Sigmoid colon (tissue), 7 donors: ENCODE measurements around the gene CFDP1. TPM values are rescaled to one million over a fixed set of nuclear protein-coding genes. Genes with fewer than 3 reads are reported as not detected.

Experiments used
- DNase-seq: peaks from one replicate; pipeline ENCODE4 v3.0.0-alpha.2; 2019
- H3K27ac ChIP-seq, 4 donors: fragments of 200-600 bp; sonication (generic); one replicate each; pipeline ENCODE4 v1.5.1; 2016 to 2019; ENCODE audit warnings: mild to moderate bottlenecking in 1 of 4
- H3K27me3 ChIP-seq, 3 donors: fragments of 200-600 bp; sonication (generic); one replicate each; pipeline ENCODE4 v1.5.1; 2019; ENCODE audit warnings: mild to moderate bottlenecking in 1 of 3
- H3K36me3 ChIP-seq, 4 donors: fragments of 200-600 bp; sonication (generic); one replicate each; pipeline ENCODE4 v1.5.1; 2016 to 2019
- H3K4me1 ChIP-seq, 4 donors: fragments of 200-600 bp; sonication (generic); one replicate each; pipeline ENCODE4 v1.5.1; 2017 to 2019
- H3K4me3 ChIP-seq, 4 donors: fragments of 200-600 bp; sonication (generic); one replicate each; pipeline ENCODE4 v1.5.1; 2017 to 2019; ENCODE audit warnings: mild to moderate bottlenecking in 2 of 4, moderate library complexity in 1 of 4
- H3K9me3 ChIP-seq, 4 donors: fragments of 200-600 bp in 3 of 4; sonication (generic) in 3 of 4; one replicate each; pipeline versions ENCODE4 v1.5.1 to v1.6.1; 2013 to 2019
- CTCF ChIP-seq, 4 experiments: fragments of 450-650 bp in 3 of 4; fragments of 200-600 bp in 1 of 4; IDR thresholded peaks; one replicate each; pipeline ENCODE4 v1.5.1; 2016 to 2019; ENCODE audit warnings: antibody characterized with exemption in 4 of 4, mild to moderate bottlenecking in 3 of 4, moderate library complexity in 2 of 4
- EP300 ChIP-seq, 4 donors: sonication (generic); formaldehyde crosslinking; IDR thresholded peaks; one replicate each; pipeline ENCODE4 v1.6.1; 2017; ENCODE audit warnings: antibody characterized with exemption in 4 of 4
- POLR2A ChIP-seq, 2 donors: fragments of 450-650 bp; IDR thresholded peaks; one replicate each; pipeline ENCODE4 v1.6.1; 2016; ENCODE audit warnings: antibody characterized with exemption in 2 of 2, mild to moderate bottlenecking in 2 of 2, moderate library complexity in 2 of 2
- POLR2AphosphoS5 ChIP-seq, 4 donors: sonication (generic); formaldehyde crosslinking; IDR thresholded peaks; one replicate each; pipeline ENCODE4 v1.6.1; 2017; ENCODE audit warnings: antibody characterized with exemption in 4 of 4
- WGBS, 2 donors: extraction: QIAGEN DNeasy Blood & Tissue Kit; methylation state at CpG; one replicate each; pipeline ENCODE4 v1.1.7; 2013; 5-methylcytosine and 5-hydroxymethylcytosine counted together
- intact Hi-C: fragments of 100-400 bp; cut with DNase I; formaldehyde crosslinking; loops from one replicate; pipeline ENCODE4 v1.15.1; 2023
- polyA plus RNA-seq, 3 donors: library from polyadenylated mRNA; stranded (reverse); fragments of 200-250 nt; gene quantifications; one replicate each; pipeline ENCODE4 v1.2.3, GENCODE V29; 2013
- total RNA-seq, 4 donors: library from RNA; depleted of rRNA; stranded (reverse); fragments of >200 nt; gene quantifications; one replicate each; pipeline ENCODE4 v1.1.0, GENCODE V29; 2016
- donor health status: healthy with polysubstance abuse.
- donor health status: Bipolar disorder and iron deficiency.
- donor health status: healthy.

CFDP1 gene
- total and polyA plus RNA-seq, 7 donors, result 42.1 to 382 (median 61.1) TPM

GRCh38 chr16:75351183-75351582 is 82.1 kb downstream of the CFDP1 start:
- H3K4me3 ChIP-seq, result no peak overlapping the region
- no peak overlapping the region for H3K27ac ChIP-seq
- intact Hi-C loops, result no loop called here

GRCh38 chr16:75345711-75346110 is 87.6 kb downstream of the CFDP1 start:
- Histone ChIP-seq H3K9me3 (no peaks in the 10 kb centered on the region), H3K4me1 (peaks cover 0 to 38% (median 31%) of the 10 kb centered on the region in 4 donors), H3K27me3 (no peaks in the 10 kb centered on the region), H3K27ac (no peak overlapping the region), H3K36me3 (no peaks in the 10 kb centered on the region), H3K4me3 (no peak overlapping the region)
- TF ChIP-seq EP300 (IDR thresholded peaks at IDR 0.05) (no peak), POLR2A (IDR thresholded peaks at IDR 0.05) (no peak)
- no peak for DNase-seq
- intact Hi-C loops, result no loop called here
- WGBS, 2 donors, result 95 to 97% methylated on average over 2 of the region's 2 CpGs

More at GRCh38 chr16:75351183-75351582, 82.1 kb downstream of the CFDP1 start:
- TF ChIP-seq POLR2AphosphoS5 (IDR thresholded peaks at IDR 0.05), result no peak
- no peak for TF ChIP-seq CTCF (IDR thresholded peaks at IDR 0.05)
- no peak for TF ChIP-seq EP300 (IDR thresholded peaks at IDR 0.05)
- TF ChIP-seq POLR2A (IDR thresholded peaks at IDR 0.05), result no peak
- no peaks in the 10 kb centered on the region for H3K36me3 ChIP-seq
- H3K4me1 ChIP-seq, result no peaks in the 10 kb centered on the region
- no peaks in the 10 kb centered on the region for H3K9me3 ChIP-seq
- no peak for DNase-seq
- no peaks in the 10 kb centered on the region for H3K27me3 ChIP-seq

- no peaks in the 10 kb centered on the region for H3K9me3 ChIP-seq
- no peaks in the 10 kb centered on the region for H3K36me3 ChIP-seq
- 65 to 70% methylated on average over 3 of the region's 3 CpGs for WGBS, 2 donors
- no peak for DNase-seq
- no peak overlapping the region for H3K4me3 ChIP-seq
- intact Hi-C loops, result no loop called here
- H3K4me1 ChIP-seq, result peaks cover 0 to 43% (median 35%) of the 10 kb centered on the region in 4 donors
- H3K27me3 ChIP-seq, result no peaks in the 10 kb centered on the region
- no peak overlapping the region for H3K27ac ChIP-seq
- TF ChIP-seq POLR2AphosphoS5 (IDR thresholded peaks at IDR 0.05) (no peak), POLR2A (IDR thresholded peaks at IDR 0.05) (no peak), CTCF (IDR thresholded peaks at IDR 0.05) (no peak), EP300 (IDR thresholded peaks at IDR 0.05) (no peak)
Measured at GRCh38 chr16:75343941-75344340, 89.4 kb downstream of the CFDP1 start.

- intact Hi-C loops, result no loop called here
- 94 to 96% methylated on average over 2 of the region's 2 CpGs for WGBS, 2 donors
- no peak for TF ChIP-seq CTCF (IDR thresholded peaks at IDR 0.05)
- no peak for TF ChIP-seq POLR2AphosphoS5 (IDR thresholded peaks at IDR 0.05)
- TF ChIP-seq EP300 (IDR thresholded peaks at IDR 0.05), result no peak
- TF ChIP-seq POLR2A (IDR thresholded peaks at IDR 0.05), result no peak
- peak overlapping the region in 3 of 4 donors; percentile 47 to 76 (median 73) for H3K27ac ChIP-seq
- DNase-seq, result no peak
- no peaks in the 10 kb centered on the region for H3K9me3 ChIP-seq
- peaks cover 0 to 43% (median 35%) of the 10 kb centered on the region in 4 donors for H3K4me1 ChIP-seq
- no peak overlapping the region for H3K4me3 ChIP-seq
- H3K36me3 ChIP-seq, result no peaks in the 10 kb centered on the region
- no peaks in the 10 kb centered on the region for H3K27me3 ChIP-seq
Measured at GRCh38 chr16:75343286-75343685, 90.0 kb downstream of the CFDP1 start.

GRCh38 chr16:75342308-75342811 is 90.9 kb downstream of the CFDP1 start:
- DNase-seq, result no peak
- Histone ChIP-seq H3K36me3 (no peaks in the 10 kb centered on the region), H3K27ac (peak overlapping the region; percentile 47 to 76 (median 60)), H3K27me3 (no peaks in the 10 kb centered on the region), H3K4me1 (peaks cover 0 to 43% (median 35%) of the 10 kb centered on the region in 4 donors), H3K9me3 (no peaks in the 10 kb centered on the region), H3K4me3 (no peak overlapping the region)
- WGBS, 2 donors, result 33 to 61% methylated on average over 2 of the region's 2 CpGs
- TF ChIP-seq POLR2AphosphoS5 (IDR thresholded peaks at IDR 0.05), result peak in 3 of 4 donors; percentile 47 to 50 (median 49)
- no peak for TF ChIP-seq CTCF (IDR thresholded peaks at IDR 0.05)
- peak in 1 of 4 donors; percentile 14 for TF ChIP-seq EP300 (IDR thresholded peaks at IDR 0.05)
- intact Hi-C loops, result loop anchor here (1.0 kb wide), 1 partner anchor 107 kb away; no protein-coding TSS in a partner anchor
